ENCODE results near the gene FLNC. TPM values are rescaled to one million over a fixed set of nuclear protein-coding genes. Genes with fewer than 3 reads are reported as not detected.

The FLNC gene
- total and polyA plus RNA-seq, 2 donors (not counting 3 experiments of a cell fraction or from before 2014, with no cell fraction given), result 19.5 to 81.9 TPM

GRCh38 chr7:128792471-128793180, 37.6 kb upstream of the FLNC start:
- no peaks in the 10 kb centered on the region for H3K9me3 ChIP-seq (replicated peaks; ENCODE audit: control insufficient read depth, insufficient read depth, low read length)
- no peak for FAIRE-seq
- peaks cover 16 to 28% of the 10 kb centered on the region in 2 experiments for H3K27me3 ChIP-seq (ENCODE audit: control insufficient read depth in 2 of 2, insufficient read depth in 2 of 2, low read length in 2 of 2)
- H3K79me2 ChIP-seq (ENCODE audit: control insufficient read depth, insufficient read depth, low read length), result no peaks in the 10 kb centered on the region
- no peaks in the 10 kb centered on the region for H3K9me1 ChIP-seq (replicated peaks; ENCODE audit: control insufficient read depth, extremely low read depth, insufficient read depth, low read length)
- TF ChIP-seq POLR2AphosphoS5 (IDR thresholded peaks at IDR 0.05; ENCODE audit: insufficient read depth, low read depth, low read length) (no peak), EZH2 (IDR thresholded peaks at IDR 0.05; ENCODE audit: borderline replicate concordance, low read depth, low read length, severe bottlenecking) (no peak)
- no peak overlapping the region for H3K4me3 ChIP-seq (replicated peaks in 1 of 3; ENCODE audit: insufficient read depth in 1 of 3, low read depth in 1 of 3, low read length in 3 of 3)
- intact Hi-C loops (cut with micrococcal nuclease), result no loop called here
- no peak for DNase-seq (ENCODE audit: low read depth, low spot score)
- dilution Hi-C loops (cut with MboI; ENCODE audit: extremely low pct_ligation_motif_present, low sequenced_read_pairs), result no loop called here
- H3K9ac ChIP-seq (replicated peaks; ENCODE audit: extremely low read depth, insufficient read depth, low read length), result no peak overlapping the region
- CTCF ChIA-PET, result interaction anchor here (0.7 to 1.2 kb wide), 2 partner anchors 90 to 289 kb away, joined by 3 to 4 read pairs; no protein-coding TSS in a partner anchor
- H4K20me1 ChIP-seq (replicated peaks; ENCODE audit: control insufficient read depth, extremely low read depth, insufficient read depth, low read length), result no peaks in the 10 kb centered on the region
- POLR2A ChIA-PET, result no interaction called here
- no TSS peak for BruUV-seq (replicated peaks)
- H3K36me3 ChIP-seq (ENCODE audit: control insufficient read depth in 2 of 2, extremely low read depth in 1 of 2, insufficient read depth in 2 of 2, low read length in 2 of 2), result no peaks in the 10 kb centered on the region
- H3K4me1 ChIP-seq (ENCODE audit: control insufficient read depth, extremely low read depth, insufficient read depth, low read length), result peaks cover 4% of the 10 kb centered on the region
- no peak overlapping the region for H3K4me2 ChIP-seq (ENCODE audit: insufficient read depth, low read length)
- no peak overlapping the region for H2AFZ ChIP-seq (ENCODE audit: low read depth, low read length)
- H3K27ac ChIP-seq (ENCODE audit: insufficient read depth, low read depth, low read length), result no peak overlapping the region

GRCh38 chr7:128793181-128793547, 37.0 kb upstream of the FLNC start:
- BruUV-seq (replicated peaks), result no TSS peak
- no peak for DNase-seq (ENCODE audit: low read depth, low spot score)
- ChIA-PET CTCF (interaction anchor here (1.9 kb wide), 1 partner anchor 40 kb away, joined by 4 read pairs; no protein-coding TSS in a partner anchor), POLR2A (no interaction called here)
- peaks cover 4% of the 10 kb centered on the region for H3K4me1 ChIP-seq (ENCODE audit: control insufficient read depth, extremely low read depth, insufficient read depth, low read length)
- no peak for FAIRE-seq
- no peaks in the 10 kb centered on the region for H4K20me1 ChIP-seq (replicated peaks; ENCODE audit: control insufficient read depth, extremely low read depth, insufficient read depth, low read length)
- H3K9ac ChIP-seq (replicated peaks; ENCODE audit: extremely low read depth, insufficient read depth, low read length), result no peak overlapping the region
- no peak overlapping the region for H2AFZ ChIP-seq (ENCODE audit: low read depth, low read length)
- H3K36me3 ChIP-seq (ENCODE audit: control insufficient read depth in 2 of 2, extremely low read depth in 1 of 2, insufficient read depth in 2 of 2, low read length in 2 of 2), result no peaks in the 10 kb centered on the region
- no peak overlapping the region for H3K27ac ChIP-seq (ENCODE audit: insufficient read depth, low read depth, low read length)
- H3K4me3 ChIP-seq (replicated peaks in 1 of 3; ENCODE audit: insufficient read depth in 1 of 3, low read depth in 1 of 3, low read length in 3 of 3), result no peak overlapping the region
- H3K9me3 ChIP-seq (replicated peaks; ENCODE audit: control insufficient read depth, insufficient read depth, low read length), result no peaks in the 10 kb centered on the region
- H3K79me2 ChIP-seq (ENCODE audit: control insufficient read depth, insufficient read depth, low read length), result no peaks in the 10 kb centered on the region
- no peaks in the 10 kb centered on the region for H3K9me1 ChIP-seq (replicated peaks; ENCODE audit: control insufficient read depth, extremely low read depth, insufficient read depth, low read length)
- TF ChIP-seq POLR2A (IDR thresholded peaks at IDR 0.05; ENCODE audit: low read depth, low read length) (no peak), JUN (IDR thresholded peaks at IDR 0.05; ENCODE audit: borderline replicate concordance, insufficient read depth, insufficient read length, low read depth) (no peak), EZH2 (IDR thresholded peaks at IDR 0.05; ENCODE audit: borderline replicate concordance, low read depth, low read length, severe bottlenecking) (no peak), CTCF (IDR thresholded peaks at IDR 0.05; ENCODE audit: extremely low read depth in 1 of 2, insufficient read depth in 1 of 2, low read depth in 1 of 2, low read length in 2 of 2) (no peak), MYC (IDR thresholded peaks at IDR 0.05; ENCODE audit: low read depth, low read length) (no peak), FOS (IDR thresholded peaks at IDR 0.05; ENCODE audit: borderline replicate concordance, insufficient read depth, low read length) (no peak), POLR2AphosphoS5 (IDR thresholded peaks at IDR 0.05; ENCODE audit: insufficient read depth, low read depth, low read length) (no peak)
- intact Hi-C loops (cut with micrococcal nuclease) (no loop called here), dilution Hi-C loops (cut with MboI; ENCODE audit: extremely low pct_ligation_motif_present, low sequenced_read_pairs) (no loop called here)
- H3K4me2 ChIP-seq (ENCODE audit: insufficient read depth, low read length), result no peak overlapping the region
- H3K27me3 ChIP-seq (ENCODE audit: control insufficient read depth in 2 of 2, insufficient read depth in 2 of 2, low read length in 2 of 2), result peaks cover 16 to 24% of the 10 kb centered on the region in 2 experiments

Data from endothelial cell of umbilical vein (primary cell).